Cardiac muscle cell (in vitro differentiated cells and primary cell): ENCODE data around the gene LRRN3. TPM values are rescaled to one million over a fixed set of nuclear protein-coding genes. Genes with fewer than 3 reads are reported as not detected.

ENCODE experiments used
- DNase-seq, 2 donors: peaks; one replicate each; pipeline versions ENCODE4 v3.0.0 to v3.0.0-alpha.2; 2010 to 2017; ENCODE audit warnings: low read depth in 1 of 2, low spot score in 1 of 2
- H3K27ac ChIP-seq: fragments of 200-600 bp; sonication (generic); 2 replicates; pipeline ENCODE4 v1.5.1; 2016
- H3K27me3 ChIP-seq: fragments of 200-600 bp; sonication (generic); 2 replicates; pipeline ENCODE4 v1.6.0; 2016; ENCODE audit warnings: control low read depth
- H3K36me3 ChIP-seq: fragments of 200-600 bp; sonication (generic); 2 replicates; pipeline ENCODE4 v1.5.1; 2016; ENCODE audit warnings: control low read depth
- H3K4me1 ChIP-seq: fragments of 200-600 bp; sonication (generic); 2 replicates; pipeline ENCODE4 v1.8.1; 2017; ENCODE audit warnings: low read depth, mild to moderate bottlenecking, mixed run types
- H3K4me3 ChIP-seq: fragments of 200-600 bp; sonication (generic); 2 replicates; pipeline ENCODE4 v1.5.1; 2016; ENCODE audit warnings: mild to moderate bottlenecking
- H3K9me3 ChIP-seq: fragments of 200-600 bp; sonication (generic); 2 replicates; pipeline ENCODE4 v1.5.1; 2017; ENCODE audit warnings: low read depth, mild to moderate bottlenecking, control low read depth
- CTCF ChIP-seq: IDR thresholded peaks from 2 replicates; pipeline ENCODE4 v1.5.1; 2012; ENCODE audit warnings: low read depth, mild to moderate bottlenecking, low read length
- polyA plus RNA-seq: library from polyadenylated mRNA; unstranded; fragments of >200 nt; fragmentation: Nextera tagmentation; extraction: Ambion mirVana; gene quantifications from 2 replicates; pipeline ENCODE4 v1.2.1, GENCODE V29; 2016
- total RNA-seq: library from RNA; depleted of rRNA; stranded (reverse); fragments of >200 nt; gene quantifications from 2 replicates; pipeline ENCODE4 v1.2.3, GENCODE V29; 2016

LRRN3 gene
- total and polyA plus RNA-seq, 2 experiments from 2014 or later = 43.7 to 84.6 TPM

DNA sequence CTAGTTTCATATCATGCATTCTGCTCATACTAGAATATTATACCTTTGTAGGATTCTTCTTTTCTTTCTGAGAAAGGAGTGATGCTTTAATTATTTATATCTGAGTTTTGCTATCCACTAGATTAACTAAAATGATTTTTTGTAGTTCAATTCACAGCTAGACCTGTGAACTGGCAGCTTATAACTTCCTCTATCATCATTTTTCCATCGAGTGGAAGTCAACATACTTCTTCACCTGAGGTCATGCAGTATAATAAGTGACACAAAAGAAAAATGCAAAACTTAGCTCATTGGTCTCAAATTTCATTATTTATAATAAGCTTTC is 8.0 kb downstream of the LRRN3 start:
- TF ChIP-seq CTCF = no peak
- Histone ChIP-seq H3K4me1 (peaks cover 36% of the 10 kb centered on the region), H3K36me3 (peaks cover 3% of the 10 kb centered on the region), H3K9me3 (no peaks in the 10 kb centered on the region), H3K4me3 (no peak overlapping the region), H3K27me3 (no peaks in the 10 kb centered on the region), H3K27ac (no peak overlapping the region)
- no peak for DNase-seq

DNA sequence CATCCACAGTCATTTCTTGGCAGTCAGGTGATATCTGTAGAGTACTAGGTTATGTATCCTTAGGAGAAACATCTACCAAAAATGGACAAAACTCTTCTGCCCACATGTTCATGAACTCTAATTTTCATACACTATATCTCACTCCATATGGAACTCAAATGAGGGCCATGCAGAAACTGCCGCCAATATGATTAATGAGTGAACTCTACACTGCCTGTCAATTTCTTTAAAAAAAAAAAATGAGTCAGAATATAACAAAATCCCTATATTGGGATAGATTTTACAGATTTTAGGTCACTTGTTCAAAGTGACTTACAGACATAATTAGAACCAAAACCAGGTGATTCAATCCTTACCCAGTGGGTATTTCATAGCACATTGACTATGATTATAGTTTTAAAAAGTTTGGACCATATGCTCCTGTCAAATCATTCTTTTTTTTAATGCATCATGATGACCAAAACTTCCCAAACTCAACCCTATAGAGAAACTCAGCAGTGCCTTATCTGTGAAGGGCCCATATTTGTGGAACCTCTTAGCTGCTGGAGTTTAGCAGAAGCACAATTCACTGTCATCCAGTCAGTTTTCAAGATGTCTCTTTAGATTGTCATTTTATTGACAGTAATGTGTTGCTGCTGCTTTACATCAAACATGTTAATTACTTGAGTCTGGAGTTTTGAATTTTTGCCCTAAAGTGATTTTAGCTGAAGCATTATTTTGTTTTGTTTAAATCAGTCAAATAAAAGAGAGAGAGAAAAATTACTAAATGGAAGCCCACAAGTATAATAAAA is 11.1 kb downstream of the LRRN3 start:
- Histone ChIP-seq H3K9me3 (no peaks in the 10 kb centered on the region), H3K4me3 (no peak overlapping the region), H3K4me1 (peaks cover 14% of the 10 kb centered on the region), H3K27ac (no peak overlapping the region), H3K27me3 (no peaks in the 10 kb centered on the region), H3K36me3 (peaks cover 3% of the 10 kb centered on the region)
- no peak for DNase-seq
- TF ChIP-seq CTCF = no peak

DNA sequence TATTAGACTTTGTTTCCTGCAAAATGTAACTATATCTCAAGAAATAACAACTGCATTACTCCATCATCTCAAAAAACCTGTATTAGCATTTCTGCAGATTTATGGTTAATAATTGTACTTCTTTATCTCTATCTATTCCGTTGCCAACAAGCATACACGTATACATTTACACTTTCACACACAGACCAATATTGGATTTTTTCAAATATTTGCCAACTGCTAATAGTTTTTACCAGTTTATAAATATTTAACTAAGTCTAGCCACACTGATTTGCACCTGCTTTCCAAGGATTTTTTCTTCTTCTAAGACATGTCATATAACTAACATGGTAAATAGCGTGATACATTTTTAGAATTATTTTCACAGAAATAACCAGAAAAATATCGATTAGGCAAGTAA is 12.2 kb downstream of the LRRN3 start:
- no peak for TF ChIP-seq CTCF
- Histone ChIP-seq H3K9me3 (no peaks in the 10 kb centered on the region), H3K4me1 (peaks cover 4% of the 10 kb centered on the region), H3K4me3 (no peak overlapping the region), H3K27ac (no peak overlapping the region), H3K36me3 (peaks cover 3% of the 10 kb centered on the region), H3K27me3 (no peaks in the 10 kb centered on the region)
- DNase-seq = no peak

DNA sequence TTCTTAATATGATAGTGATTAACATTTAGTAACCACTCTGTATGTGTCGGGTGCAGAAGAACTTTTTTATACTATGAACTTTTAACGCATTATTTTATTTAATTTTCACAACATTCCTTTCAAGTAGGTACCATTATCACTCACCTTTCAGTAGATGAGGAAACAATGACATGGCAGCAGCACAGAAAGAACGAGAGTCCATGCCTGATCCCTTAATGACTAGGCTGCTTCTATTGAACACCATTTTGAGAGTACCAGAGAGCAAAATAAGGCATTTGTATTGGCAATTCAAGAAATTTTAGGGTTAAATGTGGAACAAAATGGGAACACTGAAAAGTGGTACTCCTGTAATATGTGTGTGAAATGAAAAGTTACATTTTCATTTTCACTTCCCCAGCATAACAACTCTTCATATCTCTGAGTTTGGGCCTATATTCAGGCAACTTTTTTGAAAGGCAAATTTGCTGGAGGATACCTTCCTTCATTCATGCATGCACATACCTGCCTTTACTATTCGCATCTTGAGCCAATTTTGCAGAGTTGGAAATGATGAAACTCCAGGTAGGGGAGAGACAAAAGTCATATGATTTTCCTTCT is 12.8 kb downstream of the LRRN3 start:
- Histone ChIP-seq H3K9me3 (no peaks in the 10 kb centered on the region), H3K4me1 (no peaks in the 10 kb centered on the region), H3K36me3 (peaks cover 3% of the 10 kb centered on the region), H3K4me3 (no peak overlapping the region), H3K27me3 (no peaks in the 10 kb centered on the region), H3K27ac (no peak overlapping the region)
- TF ChIP-seq CTCF = no peak
- DNase-seq = no peak

DNA sequence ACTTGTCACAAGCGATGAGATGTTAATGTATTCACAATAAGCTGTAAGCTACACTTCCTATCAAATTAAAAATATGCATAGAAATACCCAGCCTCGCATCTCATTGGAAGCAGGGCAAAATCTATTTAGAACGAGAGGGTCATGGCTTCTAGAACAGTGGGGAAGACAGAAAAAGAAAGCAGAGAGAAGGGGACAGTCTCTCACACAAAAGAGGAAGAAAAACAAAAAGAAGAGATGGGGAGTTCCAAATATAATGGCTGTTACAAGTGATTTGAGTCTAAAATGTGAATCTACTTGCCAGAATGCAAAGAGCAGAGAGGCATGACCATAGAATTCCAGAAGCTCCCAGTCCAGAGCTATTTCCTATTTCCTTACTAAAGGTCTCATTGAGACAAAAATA is 13.8 kb downstream of the LRRN3 start:
- no peak for TF ChIP-seq CTCF
- no peak for DNase-seq
- no peaks in the 10 kb centered on the region for H3K27me3 ChIP-seq
- no peaks in the 10 kb centered on the region for H3K9me3 ChIP-seq
- H3K4me1 ChIP-seq = no peaks in the 10 kb centered on the region
- H3K36me3 ChIP-seq = peaks cover 3% of the 10 kb centered on the region
- H3K4me3 ChIP-seq = no peak overlapping the region
- H3K27ac ChIP-seq = no peak overlapping the region
